H1 (cell line): ENCODE measurements around the gene RAB40B. TPM values are rescaled to one million over a fixed set of nuclear protein-coding genes. Genes with fewer than 3 reads are reported as not detected.

Experiments used
- CTCF ChIA-PET: fragments of 300-600 bp; sonication (Branson Sonifier 250); formaldehyde crosslinking; loops from one replicate; lab custom pipeline; 2021; ENCODE audit not compliant: partially characterized antibody; lab: Charles Lee
- POLR2A ChIA-PET: fragments of 300-600 bp; sonication (Branson Sonifier 250); formaldehyde crosslinking; loops from one replicate; lab custom pipeline; 2021; ENCODE audit warnings: inconsistent platforms; ENCODE audit not compliant: partially characterized antibody; lab: Charles Lee
- DNase-seq, 2 experiments: peaks; one replicate each; pipeline versions ENCODE4 v3.0.0 to v3.0.0-alpha.2; 2010 to 2022; ENCODE audit warnings: low spot score in 2 of 2, low read depth in 1 of 2, mixed read lengths in 1 of 2
- FAIRE-seq: peaks from 2 replicates; lab custom pipeline; 2011; peaks lifted over from hg19 to GRCh38; lab: Jason Lieb, UNC
- H2AFZ ChIP-seq: 2 replicates; pipeline ENCODE4 v1.8.1; 2012; ENCODE audit warnings: low read length, inconsistent platforms
- H2AK5ac ChIP-seq: 2 replicates; pipeline ENCODE4 v1.6.1; 2013; ENCODE audit warnings: low read depth, low read length
- H2BK120ac ChIP-seq: replicated peaks from 2 replicates; pipeline ENCODE3; 2013; ENCODE audit warnings: low read depth, low read length, inconsistent platforms
- H2BK12ac ChIP-seq: 2 replicates; pipeline ENCODE4 v1.6.1; 2013; ENCODE audit warnings: low read depth, low read length
- H2BK15ac ChIP-seq: 2 replicates; pipeline ENCODE4 v1.6.1; 2013; ENCODE audit warnings: low read length
- H2BK20ac ChIP-seq: 2 replicates; pipeline ENCODE4 v1.6.1; 2013; ENCODE audit warnings: low read length
- H2BK5ac ChIP-seq: 2 replicates; pipeline ENCODE4 v1.6.1; 2013; ENCODE audit warnings: low read depth, low read length
- H3K14ac ChIP-seq: 2 replicates; pipeline ENCODE4 v1.6.1; 2013; ENCODE audit warnings: inconsistent platforms; ENCODE audit not compliant: insufficient read length
- H3K18ac ChIP-seq: 2 replicates; pipeline ENCODE4 v1.6.1; 2013; ENCODE audit warnings: low read length; ENCODE audit errors: extremely low read depth
- H3K23ac ChIP-seq: 2 replicates; pipeline ENCODE4 v1.6.1; 2013; ENCODE audit warnings: inconsistent platforms; ENCODE audit not compliant: insufficient read length
- H3K23me2 ChIP-seq: 2 replicates; pipeline ENCODE4 v1.6.1; 2013; ENCODE audit warnings: low read depth, low read length
- H3K27ac ChIP-seq: 2 replicates; pipeline ENCODE4 v1.6.1; 2011; ENCODE audit warnings: low read depth, low read length, inconsistent platforms
- H3K27me3 ChIP-seq, 4 experiments: replicated peaks in 1 of 4; 1 replicate in 1 of 4; 2 replicates in 3 of 4; pipeline versions ENCODE4 v1.6.1 to v1.8.1; 2011 to 2013; ENCODE audit warnings: low read length in 3 of 4, mild to moderate bottlenecking in 3 of 4, inconsistent platforms in 2 of 4, mixed read lengths in 2 of 4, moderate library complexity in 1 of 4; ENCODE audit not compliant: control insufficient read depth in 3 of 4, insufficient read depth in 3 of 4; ENCODE audit errors: extremely low read depth in 1 of 4
- H3K36me3 ChIP-seq, 4 experiments: 2 replicates each; pipeline versions ENCODE4 v1.6.1 to v1.8.1; 2011 to 2013; ENCODE audit warnings: mild to moderate bottlenecking in 4 of 4, low read length in 3 of 4, moderate library complexity in 2 of 4, control low read depth in 1 of 4, inconsistent platforms in 1 of 4; ENCODE audit not compliant: insufficient read depth in 4 of 4, control insufficient read depth in 2 of 4
- H3K4ac ChIP-seq: replicated peaks from 2 replicates; pipeline ENCODE3; 2013; ENCODE audit warnings: low read length, low read depth, mixed read lengths, inconsistent platforms; ENCODE audit not compliant: insufficient read length
- H3K4me1 ChIP-seq, 4 experiments: replicated peaks in 1 of 4; 1 replicate in 1 of 4; 2 replicates in 3 of 4; pipeline versions ENCODE4 v1.6.1 to v1.8.1; 2011 to 2013; ENCODE audit warnings: low read length in 3 of 4, inconsistent platforms in 2 of 4, mixed read lengths in 1 of 4; ENCODE audit not compliant: insufficient read depth in 4 of 4, control insufficient read depth in 3 of 4
- H3K4me2 ChIP-seq, 2 experiments: 2 replicates each; pipeline versions ENCODE4 v1.6.1 to v1.8.1; 2011 to 2013; ENCODE audit warnings: low read depth in 2 of 2, low read length in 2 of 2, control low read depth in 1 of 2, inconsistent platforms in 1 of 2, mild to moderate bottlenecking in 1 of 2; ENCODE audit not compliant: insufficient read depth in 1 of 2
- H3K4me3 ChIP-seq, 4 experiments: fragments of 200-600, 300-600 bp in 1 of 4; sonication (generic), shearing (Covaris generic), sonication (Bioruptor Twin) in 1 of 4; 2 replicates each; pipeline versions ENCODE4 v1.5.1 to v1.8.1; 2011 to 2016; ENCODE audit warnings: low read length in 4 of 4, low read depth in 3 of 4, control low read depth in 2 of 4, inconsistent platforms in 2 of 4, mild to moderate bottlenecking in 2 of 4, mixed read lengths in 1 of 4, moderate library complexity in 1 of 4; ENCODE audit not compliant: insufficient read depth in 2 of 4; ENCODE audit errors: extremely low read depth in 1 of 4
- H3K56ac ChIP-seq: replicated peaks from 2 replicates; pipeline ENCODE3; 2013; ENCODE audit warnings: low read depth, mild to moderate bottlenecking, mixed read lengths, low read length, inconsistent platforms; ENCODE audit not compliant: insufficient read length
- H3K79me1 ChIP-seq: 2 replicates; pipeline ENCODE4 v1.6.1; 2013; ENCODE audit warnings: low read depth, low read length, control low read depth
- H3K79me2 ChIP-seq, 2 experiments: 2 replicates each; pipeline versions ENCODE4 v1.6.1 to v1.8.1; 2012 to 2013; ENCODE audit warnings: low read length in 2 of 2, mild to moderate bottlenecking in 2 of 2, inconsistent platforms in 1 of 2; ENCODE audit not compliant: insufficient read depth in 2 of 2, control insufficient read depth in 1 of 2
- H3K9ac ChIP-seq, 4 experiments: replicated peaks in 1 of 4; 1 replicate in 1 of 4; 2 replicates in 3 of 4; pipeline versions ENCODE4 v1.6.1 to v1.8.1; 2011 to 2013; ENCODE audit warnings: low read depth in 3 of 4, low read length in 3 of 4, control low read depth in 2 of 4, mild to moderate bottlenecking in 2 of 4, moderate library complexity in 2 of 4, inconsistent platforms in 1 of 4; ENCODE audit errors: extremely low read depth in 1 of 4
- H3K9me3 ChIP-seq, 2 experiments: 2 replicates each; pipeline versions ENCODE4 v1.6.1 to v1.8.1; 2012 to 2013; ENCODE audit warnings: mild to moderate bottlenecking in 2 of 2, moderate library complexity in 2 of 2, control low read depth in 1 of 2, inconsistent platforms in 1 of 2, low read depth in 1 of 2, low read length in 1 of 2, mixed read lengths in 1 of 2; ENCODE audit not compliant: insufficient read depth in 2 of 2
- H4K20me1 ChIP-seq, 2 experiments: replicated peaks in 1 of 2; 2 replicates each; pipeline versions ENCODE3 to v1.8.1; 2011 to 2013; ENCODE audit warnings: inconsistent platforms in 2 of 2, low read length in 2 of 2, mild to moderate bottlenecking in 1 of 2; ENCODE audit not compliant: insufficient read depth in 2 of 2, control insufficient read depth in 1 of 2
- H4K5ac ChIP-seq: 2 replicates; pipeline ENCODE4 v1.6.1; 2013; ENCODE audit warnings: low read length, low read depth, mixed read lengths, inconsistent platforms; ENCODE audit not compliant: insufficient read length
- H4K8ac ChIP-seq: 2 replicates; pipeline ENCODE4 v1.8.0; 2013; ENCODE audit warnings: mild to moderate bottlenecking, moderate library complexity, low read length, inconsistent platforms; ENCODE audit not compliant: insufficient read depth; ENCODE audit errors: extremely low read depth
- H4K91ac ChIP-seq: replicated peaks from 2 replicates; pipeline ENCODE3; 2013; ENCODE audit warnings: low read length, mixed read lengths, inconsistent platforms; ENCODE audit not compliant: insufficient read length
- BRCA1 ChIP-seq: IDR thresholded peaks from 2 replicates; pipeline ENCODE4 v1.6.1; 2012; ENCODE audit warnings: low read depth, low read length, improper control_type of control experiment
- CBX8 ChIP-seq: fragments of 300-800, 300-1000 bp; sonication (generic); IDR thresholded peaks from 2 replicates; pipeline ENCODE4 v1.7.1; 2016; ENCODE audit warnings: low read depth, low read length, borderline replicate concordance
- CHD1 ChIP-seq: IDR thresholded peaks from 2 replicates; pipeline ENCODE4 v1.6.1; 2012; ENCODE audit warnings: low read depth, low read length, improper control_type of control experiment
- EZH2 ChIP-seq: fragments of 200-600 bp; sonication (generic); IDR thresholded peaks from 2 replicates; pipeline ENCODE4 v1.7.1; 2012; ENCODE audit warnings: low read depth, mild to moderate bottlenecking, moderate library complexity, low read length, inconsistent platforms; ENCODE audit not compliant: severe bottlenecking
- JUN ChIP-seq: IDR thresholded peaks from 2 replicates; pipeline ENCODE4 v1.6.1; 2011; ENCODE audit warnings: low read depth, mild to moderate bottlenecking, improper control_type of control experiment, low read length
- NRF1 ChIP-seq: IDR thresholded peaks from 2 replicates; pipeline ENCODE4 v1.6.1; 2011; ENCODE audit warnings: mild to moderate bottlenecking, low read depth, low read length, improper control_type of control experiment
- RNF2 ChIP-seq: fragments of 200-900, 300-1000 bp; sonication (generic); IDR thresholded peaks from 2 replicates; pipeline ENCODE4 v1.7.1; 2016; ENCODE audit warnings: borderline replicate concordance, low read depth, mild to moderate bottlenecking, antibody characterized with exemption, low read length; ENCODE audit not compliant: poor library complexity, severe bottlenecking; ENCODE audit errors: missing control alignments
- SIN3A ChIP-seq, 2 experiments: IDR thresholded peaks in 1 of 2; conservative IDR thresholded peaks in 1 of 2; 2 replicates each; pipeline ENCODE4 v1.6.1; 2011 to 2012; ENCODE audit warnings: low read length in 2 of 2, improper control_type of control experiment in 1 of 2, low read depth in 1 of 2, mild to moderate bottlenecking in 1 of 2
- TAF1 ChIP-seq: IDR thresholded peaks from 2 replicates; pipeline ENCODE4 v1.6.1; 2011; ENCODE audit warnings: mild to moderate bottlenecking, low read depth, low read length
- TAF7 ChIP-seq: optimal IDR thresholded peaks from 2 replicates; pipeline ENCODE3; 2011; ENCODE audit warnings: low read depth, mild to moderate bottlenecking, inconsistent platforms, low read length, moderate library complexity, borderline replicate concordance
- YY1 ChIP-seq: IDR thresholded peaks from 2 replicates; pipeline ENCODE4 v1.6.1; 2011; ENCODE audit warnings: low read depth, mild to moderate bottlenecking, low read length
- WGBS, 2 experiments: shearing (Covaris generic) in 1 of 2; methylation state at CpG; one replicate each; pipeline versions ENCODE4 v1.1.6 to v1.1.7; 2013 to 2015; ENCODE audit warnings: low lambda C conversion rate in 2 of 2, mixed read lengths in 2 of 2, inconsistent platforms in 1 of 2, low coverage in 1 of 2, missing lambda C conversion rate in 1 of 2; ENCODE audit not compliant: insufficient replicate concordance in 2 of 2, insufficient coverage in 1 of 2, insufficient read length in 1 of 2; ENCODE audit errors: extremely low coverage in 1 of 2, missing lambda C conversion rate in 1 of 2; 5-methylcytosine and 5-hydroxymethylcytosine counted together
- polyA plus RNA-seq, 7 experiments: library from polyadenylated mRNA; depleted of rRNA in 3 of 7; stranded (reverse) in 5 of 7; unstranded in 2 of 7; fragments of >200 nt in 5 of 7; fragments of 200-250 nt in 2 of 7; gene quantifications; 1 replicate in 5 of 7; 2 replicates in 1 of 7; 4 replicates in 1 of 7; pipeline versions ENCODE4 v1.2.1 to v1.2.3, GENCODE V29; 2011 to 2013; ENCODE audit warnings: missing spikeins in 2 of 7, mixed read lengths in 2 of 7
- total RNA-seq: library from RNA; stranded (reverse); fragmentation: NEBNext Ultra II Directional; extraction: Animal tissue kit (Norgen Biotek cat#: 25700); gene quantifications from 2 replicates; pipeline ENCODE4 v1.2.1, GENCODE V29; 2021
- TF ChIP-seq, protein P1 (sequence below): IDR thresholded peaks from 2 replicates; pipeline ENCODE4 v1.6.1; 2012; ENCODE audit warnings: inconsistent platforms

RAB40B gene
- total and polyA plus RNA-seq, 2 of the 8 experiments (the other 6 are each of a cell fraction or from before 2014, with no cell fraction given) = 3.1 to 4.6 TPM

DNA sequence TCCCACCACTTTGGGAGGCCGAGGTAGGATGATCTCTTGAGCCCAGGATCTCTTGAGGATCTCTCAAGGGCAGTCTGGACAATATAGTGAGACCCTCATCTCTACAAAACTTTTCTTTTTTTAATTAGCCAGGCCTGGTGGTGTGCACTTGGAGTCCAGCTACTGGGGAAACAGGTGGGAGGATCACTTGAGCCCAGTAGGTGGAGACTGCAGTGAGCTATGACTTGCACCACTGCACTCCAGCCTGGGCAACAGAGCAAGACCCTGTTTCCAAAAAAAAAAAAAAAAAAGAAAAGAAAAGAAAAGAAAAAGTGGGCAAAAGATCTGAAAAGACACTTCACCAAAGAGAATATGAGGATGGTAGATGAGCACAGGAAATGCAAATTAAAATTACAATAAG, 15.0 kb downstream of the RAB40B start:
- H3K79me2 ChIP-seq = no peaks in the 10 kb centered on the region
- no peak overlapping the region for H2AK5ac ChIP-seq
- no peak overlapping the region for H2BK20ac ChIP-seq
- H2BK12ac ChIP-seq = no peak overlapping the region
- no peak overlapping the region for H2BK120ac ChIP-seq
- no peak overlapping the region for H3K56ac ChIP-seq
- H3K18ac ChIP-seq = no peak overlapping the region
- no peaks in the 10 kb centered on the region for H3K27me3 ChIP-seq
- H3K23me2 ChIP-seq = no peaks in the 10 kb centered on the region
- H4K8ac ChIP-seq = no peak overlapping the region
- no peak overlapping the region for H4K91ac ChIP-seq
- no peak overlapping the region for H2BK5ac ChIP-seq
- POLR2A ChIA-PET = interaction anchor here (0.7 kb wide), 1 partner anchor 19 kb away, joined by 3 read pairs; no protein-coding TSS in a partner anchor
- H3K14ac ChIP-seq = no peak overlapping the region
- no peak overlapping the region for H3K27ac ChIP-seq
- no peak overlapping the region for H2AFZ ChIP-seq
- no peak overlapping the region for H3K23ac ChIP-seq
- H3K36me3 ChIP-seq = no peaks in the 10 kb centered on the region
- no peak for FAIRE-seq
- no peak overlapping the region for H3K9ac ChIP-seq
- peaks cover 2% of the 10 kb centered on the region in 2 experiments; a peak in 2 of 4 replicates for H3K9me3 ChIP-seq
- H4K20me1 ChIP-seq = peaks cover 0 to 2% of the 10 kb centered on the region in 2 experiments
- H3K4me1 ChIP-seq = no peaks in the 10 kb centered on the region; a peak in 1 of 7 replicates
- no peak overlapping the region for H4K5ac ChIP-seq
- H3K4me2 ChIP-seq = no peak overlapping the region
- H3K4me3 ChIP-seq = no peak overlapping the region
- no peaks in the 10 kb centered on the region for H3K79me1 ChIP-seq
- DNase-seq = no peak
- no peak overlapping the region for H3K4ac ChIP-seq
- TF ChIP-seq JUN (no peak), RNF2 (no peak), TAF1 (no peak), BRCA1 (no peak), NRF1 (no peak), EZH2 (no peak), TAF7 (no peak), SIN3A (conservative IDR thresholded peaks at IDR 0.05 in 1 of 2, IDR thresholded peaks at IDR 0.05 in 1 of 2; ENCODE audit: low read depth in 1 of 2, low read length in 2 of 2) (no peak), CBX8 (no peak), CHD1 (no peak), YY1 (no peak)
- TF ChIP-seq, protein P1, sequence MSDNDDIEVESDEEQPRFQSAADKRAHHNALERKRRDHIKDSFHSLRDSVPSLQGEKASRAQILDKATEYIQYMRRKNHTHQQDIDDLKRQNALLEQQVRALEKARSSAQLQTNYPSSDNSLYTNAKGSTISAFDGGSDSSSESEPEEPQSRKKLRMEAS = no peak
- no peak overlapping the region for H2BK15ac ChIP-seq
- 88% methylated on average over 1 of the region's 1 CpG; no CpG with 5 or more reads in 1 of the 2 experiments for WGBS, 2 experiments
- CTCF ChIA-PET = no interaction called here
